ENCODE results near the gene RPS6KA1. TPM values are rescaled to one million over a fixed set of nuclear protein-coding genes. Genes with fewer than 3 reads are reported as not detected.

RPS6KA1 gene
- total and polyA plus RNA-seq, 10 of the 15 experiments (the other 5 are each of a cell fraction or from before 2014, with no cell fraction given): 5.0 to 136 (median 91.5) TPM

DNA sequence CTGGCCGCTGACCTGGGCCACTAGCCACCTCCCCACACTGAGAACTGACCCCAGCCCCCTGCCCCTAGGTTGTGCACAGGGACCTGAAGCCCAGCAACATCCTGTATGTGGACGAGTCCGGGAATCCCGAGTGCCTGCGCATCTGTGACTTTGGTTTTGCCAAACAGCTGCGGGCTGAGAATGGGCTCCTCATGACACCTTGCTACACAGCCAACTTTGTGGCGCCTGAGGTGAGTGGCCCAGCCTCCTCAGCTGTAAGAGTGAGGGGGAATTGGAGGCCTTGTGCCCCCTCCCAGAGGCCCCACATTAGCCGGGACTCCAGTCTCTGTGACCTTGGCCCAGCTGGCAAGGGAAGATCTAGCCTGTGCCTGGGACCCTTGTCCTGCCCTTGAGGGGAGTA, 41.8 kb downstream of the RPS6KA1 start:
- in situ Hi-C loops (cut with MboI) (no loop called here), intact Hi-C loops (cut with micrococcal nuclease; ENCODE audit: unreplicated experiment) (no loop called here)

DNA sequence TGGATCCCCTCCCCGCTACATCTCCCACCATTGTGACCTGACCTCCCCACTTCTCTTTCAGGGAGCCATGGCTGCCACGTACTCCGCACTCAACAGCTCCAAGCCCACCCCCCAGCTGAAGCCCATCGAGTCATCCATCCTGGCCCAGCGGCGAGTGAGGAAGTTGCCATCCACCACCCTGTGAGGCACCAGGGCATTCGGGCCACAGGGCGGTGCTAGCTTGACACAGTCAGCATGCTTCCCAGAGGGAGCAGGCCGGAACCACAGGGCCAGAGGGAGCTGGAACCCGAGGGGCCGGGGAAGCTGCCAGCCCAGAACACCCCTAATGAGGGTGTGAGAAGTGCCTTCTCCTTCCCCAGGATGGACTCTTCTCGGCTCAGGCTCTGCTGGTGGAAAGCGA, 44.5 kb downstream of the RPS6KA1 start:
- Histone ChIP-seq H4K20me1 (ENCODE audit: control insufficient read depth, insufficient read depth) (no peaks in the 10 kb centered on the region), H3K4me1 (ENCODE audit: control insufficient read depth, insufficient read depth, low read length) (peaks cover 22% of the 10 kb centered on the region), H3K27ac (ENCODE audit: control insufficient read depth, insufficient read depth) (no peak overlapping the region), H3K4me2 (ENCODE audit: control insufficient read depth, insufficient read depth) (no peak overlapping the region), H3K9ac (ENCODE audit: control insufficient read depth, insufficient read depth, low read length) (no peak overlapping the region), H2AFZ (ENCODE audit: control insufficient read depth, low read depth, low read length) (no peak overlapping the region), H3K27me3 (replicated peaks in 1 of 2; ENCODE audit: control insufficient read depth in 2 of 2, insufficient read depth in 2 of 2, low read length in 1 of 2) (no peaks in the 10 kb centered on the region), H3K9me3 (replicated peaks; ENCODE audit: control insufficient read depth, insufficient read depth, low read length) (no peaks in the 10 kb centered on the region), H3K79me2 (ENCODE audit: control insufficient read depth, insufficient read depth, low read length) (no peaks in the 10 kb centered on the region), H3K4me3 (no peak overlapping the region), H3K36me3 (ENCODE audit: control insufficient read depth in 2 of 2, insufficient read depth in 2 of 2, low read length in 1 of 2) (peaks cover 28 to 39% of the 10 kb centered on the region in 2 experiments)
- no peak for FAIRE-seq
- no peak for DNase-seq (ENCODE audit: low read depth, low spot score)
- intact Hi-C loops (cut with micrococcal nuclease; ENCODE audit: unreplicated experiment) (no loop called here), in situ Hi-C loops (cut with MboI) (no loop called here)
- CTCF ChIA-PET: interaction anchor here (13.1 kb wide), 1 partner anchor 34 kb away, joined by 123 read pairs; no protein-coding TSS in a partner anchor
- RAD21 ChIA-PET (ENCODE audit: unreplicated experiment): interaction anchor here (1.5 to 1.9 kb wide), 2 partner anchors 36 to 217 kb away, joined by 4 to 5 read pairs; no protein-coding TSS in a partner anchor
- SMC1A ChIA-PET (ENCODE audit: uncharacterized antibody, unreplicated experiment): interaction anchor here (1.7 kb wide), 1 partner anchor 36 kb away, joined by 5 read pairs; no protein-coding TSS in a partner anchor
- 95% methylated on average over 13 of the region's 13 CpGs for WGBS (ENCODE audit: insufficient coverage, insufficient replicate concordance, low lambda C conversion rate, missing lambda C conversion rate)
- ATAC-seq: no peak
- POLR2A ChIA-PET: interaction anchor here (0.7 to 1.8 kb wide), 2 partner anchors 26 to 32 kb away, joined by 3 to 4 read pairs; no protein-coding TSS in a partner anchor
- TF ChIP-seq BMI1 (IDR thresholded peaks at IDR 0.05; ENCODE audit: borderline replicate concordance) (no peak), NFXL1 (IDR thresholded peaks at IDR 0.05; ENCODE audit: borderline replicate concordance) (no peak), POLR2A (IDR thresholded peaks at IDR 0.05; ENCODE audit: low read depth, low read length) (peak; percentile 25; the same call in 1 of the 2 replicates)
- TF ChIP-seq, protein P1, sequence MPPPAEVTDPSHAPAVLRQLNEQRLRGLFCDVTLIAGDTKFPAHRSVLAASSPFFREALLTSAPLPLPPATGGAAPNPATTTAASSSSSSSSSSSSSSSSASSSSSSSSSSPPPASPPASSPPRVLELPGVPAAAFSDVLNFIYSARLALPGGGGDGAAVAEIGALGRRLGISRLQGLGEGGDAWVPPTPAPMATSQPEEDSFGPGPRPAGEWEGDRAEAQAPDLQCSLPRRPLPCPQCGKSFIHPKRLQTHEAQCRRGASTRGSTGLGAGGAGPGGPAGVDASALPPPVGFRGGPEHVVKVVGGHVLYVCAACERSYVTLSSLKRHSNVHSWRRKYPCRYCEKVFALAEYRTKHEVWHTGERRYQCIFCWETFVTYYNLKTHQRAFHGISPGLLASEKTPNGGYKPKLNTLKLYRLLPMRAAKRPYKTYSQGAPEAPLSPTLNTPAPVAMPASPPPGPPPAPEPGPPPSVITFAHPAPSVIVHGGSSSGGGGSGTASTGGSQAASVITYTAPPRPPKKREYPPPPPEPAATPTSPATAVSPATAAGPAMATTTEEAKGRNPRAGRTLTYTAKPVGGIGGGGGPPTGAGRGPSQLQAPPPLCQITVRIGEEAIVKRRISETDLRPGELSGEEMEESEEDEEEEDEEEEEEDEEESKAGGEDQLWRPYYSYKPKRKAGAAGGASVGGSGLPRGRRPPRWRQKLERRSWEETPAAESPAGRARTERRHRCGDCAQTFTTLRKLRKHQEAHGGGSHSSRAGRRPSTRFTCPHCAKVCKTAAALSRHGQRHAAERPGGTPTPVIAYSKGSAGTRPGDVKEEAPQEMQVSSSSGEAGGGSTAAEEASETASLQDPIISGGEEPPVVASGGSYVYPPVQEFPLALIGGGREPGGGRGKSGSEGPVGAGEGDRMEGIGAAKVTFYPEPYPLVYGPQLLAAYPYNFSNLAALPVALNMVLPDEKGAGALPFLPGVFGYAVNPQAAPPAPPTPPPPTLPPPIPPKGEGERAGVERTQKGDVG (CRISPR knock-in tag; IDR thresholded peaks at IDR 0.05): no peak
- no TSS peak for BruUV-seq (replicated peaks)

More for the DNA sequence above, 41.8 kb downstream of the RPS6KA1 start:
- ATAC-seq (no peak), FAIRE-seq (no peak), DNase-seq (ENCODE audit: low read depth, low spot score) (no peak)
- Histone ChIP-seq H2AFZ (ENCODE audit: control insufficient read depth, low read depth, low read length) (no peak overlapping the region), H3K9ac (ENCODE audit: control insufficient read depth, insufficient read depth, low read length) (no peak overlapping the region), H3K79me2 (ENCODE audit: control insufficient read depth, insufficient read depth, low read length) (no peaks in the 10 kb centered on the region), H3K9me3 (replicated peaks; ENCODE audit: control insufficient read depth, insufficient read depth, low read length) (no peaks in the 10 kb centered on the region), H3K27ac (ENCODE audit: control insufficient read depth, insufficient read depth) (no peak overlapping the region), H3K4me2 (ENCODE audit: control insufficient read depth, insufficient read depth) (no peak overlapping the region), H4K20me1 (ENCODE audit: control insufficient read depth, insufficient read depth) (no peaks in the 10 kb centered on the region), H3K27me3 (replicated peaks in 1 of 2; ENCODE audit: control insufficient read depth in 2 of 2, insufficient read depth in 2 of 2, low read length in 1 of 2) (no peaks in the 10 kb centered on the region), H3K36me3 (ENCODE audit: control insufficient read depth in 2 of 2, insufficient read depth in 2 of 2, low read length in 1 of 2) (peaks cover 39 to 46% of the 10 kb centered on the region in 2 experiments), H3K4me1 (ENCODE audit: control insufficient read depth, insufficient read depth, low read length) (peaks cover 7% of the 10 kb centered on the region; the same call in 1 of the 2 replicates), H3K4me3 (no peak overlapping the region)
- ChIA-PET SMC1A (ENCODE audit: uncharacterized antibody, unreplicated experiment) (no interaction called here), RAD21 (ENCODE audit: unreplicated experiment) (no interaction called here), CTCF (no interaction called here), POLR2A (interaction anchor here (1.4 kb wide), 1 partner anchor 9 kb away, joined by 3 read pairs; no protein-coding TSS in a partner anchor)
- BruUV-seq (replicated peaks): no TSS peak
- WGBS (ENCODE audit: insufficient coverage, insufficient replicate concordance, low lambda C conversion rate, missing lambda C conversion rate): over 99% methylated on average over 8 of the region's 8 CpGs
- 0 out of 2 replicates have a peak, but pooled peaks have one; percentile 35 for TF ChIP-seq POLR2A (IDR thresholded peaks at IDR 0.05; ENCODE audit: low read depth, low read length)
- TF ChIP-seq, protein P2, sequence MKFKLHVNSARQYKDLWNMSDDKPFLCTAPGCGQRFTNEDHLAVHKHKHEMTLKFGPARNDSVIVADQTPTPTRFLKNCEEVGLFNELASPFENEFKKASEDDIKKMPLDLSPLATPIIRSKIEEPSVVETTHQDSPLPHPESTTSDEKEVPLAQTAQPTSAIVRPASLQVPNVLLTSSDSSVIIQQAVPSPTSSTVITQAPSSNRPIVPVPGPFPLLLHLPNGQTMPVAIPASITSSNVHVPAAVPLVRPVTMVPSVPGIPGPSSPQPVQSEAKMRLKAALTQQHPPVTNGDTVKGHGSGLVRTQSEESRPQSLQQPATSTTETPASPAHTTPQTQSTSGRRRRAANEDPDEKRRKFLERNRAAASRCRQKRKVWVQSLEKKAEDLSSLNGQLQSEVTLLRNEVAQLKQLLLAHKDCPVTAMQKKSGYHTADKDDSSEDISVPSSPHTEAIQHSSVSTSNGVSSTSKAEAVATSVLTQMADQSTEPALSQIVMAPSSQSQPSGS (IDR thresholded peaks at IDR 0.05; ENCODE audit: low read length): no peak
